Stimulated activated CD4-positive, alpha-beta T cell treated with anti-CD3 and anti-CD28 coated beads, Interleukin-12 subunit alpha, Interleukin-12 subunit beta, amount 100 ng/mL, for 24 hours (primary cell): Measurements from ENCODE around the gene MINAR2.

Source experiments
- DNase-seq, 2 experiments: peaks; one replicate each; pipeline ENCODE4 v3.0.0-alpha.2; 2020; ENCODE audit warnings: low read depth in 2 of 2

The MINAR2 gene, protein sequence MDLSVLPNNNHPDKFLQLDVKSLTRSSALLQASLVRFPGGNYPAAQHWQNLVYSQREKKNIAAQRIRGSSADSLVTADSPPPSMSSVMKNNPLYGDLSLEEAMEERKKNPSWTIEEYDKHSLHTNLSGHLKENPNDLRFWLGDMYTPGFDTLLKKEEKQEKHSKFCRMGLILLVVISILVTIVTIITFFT

DNA sequence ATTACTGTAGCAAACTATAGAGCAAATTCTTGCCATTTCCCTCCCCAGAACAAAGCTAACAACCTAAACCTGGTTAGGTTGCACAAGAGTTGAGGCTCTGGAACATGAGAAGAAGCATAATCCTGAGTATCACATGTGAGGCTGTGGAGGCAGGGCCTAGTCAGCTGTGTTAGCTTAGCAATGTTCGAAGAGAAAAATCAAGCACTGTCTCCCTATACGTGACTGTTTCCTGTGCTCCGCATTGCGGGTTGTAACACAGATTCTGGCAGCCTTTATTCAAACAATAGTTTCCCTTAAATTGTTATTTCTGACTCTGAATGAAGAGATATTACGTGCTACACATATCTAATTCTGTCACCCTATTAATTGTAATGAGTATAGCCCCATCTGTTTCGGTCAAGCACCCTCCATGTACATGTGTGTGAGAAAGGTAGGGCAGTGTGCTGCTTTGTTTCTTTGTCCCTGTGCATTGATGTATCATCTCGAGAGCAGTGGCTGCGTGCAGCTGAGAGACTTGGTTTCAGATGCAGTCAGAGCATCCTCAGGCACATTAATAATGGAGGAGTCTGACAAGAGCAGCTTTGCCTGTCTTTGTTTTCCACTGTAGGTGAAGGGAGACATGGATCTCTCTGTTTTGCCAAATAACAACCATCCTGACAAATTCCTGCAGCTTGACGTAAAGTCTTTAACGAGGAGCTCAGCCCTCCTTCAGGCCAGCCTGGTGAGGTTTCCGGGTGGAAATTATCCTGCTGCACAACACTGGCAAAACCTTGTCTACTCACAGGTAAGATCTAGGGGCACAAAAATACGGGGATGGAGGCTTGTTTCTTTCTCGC is at the start of gene MINAR2:
Gene MINAR2 (plus strand): TSS at position 523 of the 836 bp plus-strand sequence. CDS start 97 bp downstream, at position 620.
- DNase-seq: no peak

DNA sequence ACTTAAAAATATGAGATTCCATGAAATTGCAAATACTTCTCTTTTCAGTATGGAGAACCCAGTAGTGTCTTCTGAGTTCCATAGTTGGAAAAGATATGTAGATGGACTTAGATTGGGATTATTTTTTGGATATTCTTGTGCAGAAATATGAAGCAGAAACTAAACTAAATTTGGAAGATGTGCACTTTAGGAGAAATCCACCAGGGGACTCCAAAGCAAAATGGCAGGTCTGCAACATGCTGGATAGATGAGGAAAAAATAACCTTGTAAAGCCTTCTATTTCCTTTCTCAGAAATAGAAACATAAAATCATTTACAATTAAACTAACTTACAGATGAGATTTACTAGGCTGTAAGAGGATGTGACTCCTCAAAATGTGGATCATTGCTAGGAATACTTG is 49.2 kb upstream of the MINAR2 start:
- DNase-seq: no peak

DNA sequence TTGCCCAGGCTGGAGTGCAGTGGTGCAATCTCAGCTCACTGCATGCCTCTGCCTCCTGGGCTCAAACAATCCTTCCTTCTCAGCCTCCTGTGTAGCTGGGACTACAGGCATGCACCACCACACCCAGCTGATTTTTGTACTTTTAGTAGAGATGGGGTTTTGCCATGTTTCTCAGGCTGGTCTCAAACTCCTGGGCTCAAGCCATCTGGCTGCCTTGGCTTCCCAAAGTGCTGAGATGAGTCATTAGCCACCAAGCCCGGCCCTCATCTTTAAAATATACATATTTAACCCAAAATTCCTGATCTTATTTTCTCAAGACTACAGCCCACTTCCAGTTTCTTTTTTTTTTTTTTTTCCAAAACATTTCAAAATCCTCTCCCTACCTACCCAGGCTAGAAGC is 31.7 kb upstream of the MINAR2 start:
- no peak for DNase-seq

DNA sequence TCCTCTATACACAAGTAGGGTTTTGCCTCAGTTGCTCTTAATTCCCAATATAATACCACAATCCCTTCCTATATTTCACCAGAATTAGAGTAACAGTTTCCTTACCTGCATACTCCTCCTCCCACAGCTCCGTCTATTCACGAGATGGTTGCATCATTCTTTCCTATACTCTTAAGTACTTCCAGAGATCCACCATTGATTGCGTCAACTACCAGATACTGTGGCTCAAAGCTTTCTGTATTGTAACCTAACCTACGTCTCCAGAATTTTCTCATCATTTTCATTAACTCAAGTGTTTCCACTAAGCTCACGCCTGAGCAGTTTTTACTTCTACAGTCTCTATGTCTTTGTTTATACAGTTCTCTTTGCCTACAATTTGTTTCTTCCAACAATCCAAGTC is 31.2 kb upstream of the MINAR2 start:
- no peak for DNase-seq

DNA sequence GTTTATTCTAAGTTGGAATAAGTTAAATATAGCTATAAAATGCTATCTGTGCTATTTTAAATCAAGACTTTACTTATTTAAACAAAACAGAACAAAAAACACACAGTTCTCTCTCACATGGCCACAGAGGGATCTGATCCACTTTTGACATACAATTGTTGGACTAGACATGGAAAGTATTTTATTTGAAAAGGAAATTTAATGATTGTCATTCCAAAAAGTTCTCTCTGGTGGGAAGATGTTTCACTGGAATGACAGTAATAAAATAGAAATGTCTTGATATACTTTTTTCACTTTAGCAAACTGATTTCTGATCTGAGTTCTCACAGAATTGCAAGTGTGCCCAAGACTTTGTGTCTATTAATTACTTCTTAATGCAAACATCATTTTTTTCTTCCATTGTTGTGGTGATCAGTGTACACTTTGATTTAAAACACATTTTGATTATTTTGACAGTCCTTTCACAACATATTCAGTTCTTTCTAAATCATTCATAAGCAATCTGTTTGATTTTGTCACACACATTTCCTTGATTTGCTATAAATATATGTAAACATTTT is 30.1 kb upstream of the MINAR2 start:
- no peak for DNase-seq

DNA sequence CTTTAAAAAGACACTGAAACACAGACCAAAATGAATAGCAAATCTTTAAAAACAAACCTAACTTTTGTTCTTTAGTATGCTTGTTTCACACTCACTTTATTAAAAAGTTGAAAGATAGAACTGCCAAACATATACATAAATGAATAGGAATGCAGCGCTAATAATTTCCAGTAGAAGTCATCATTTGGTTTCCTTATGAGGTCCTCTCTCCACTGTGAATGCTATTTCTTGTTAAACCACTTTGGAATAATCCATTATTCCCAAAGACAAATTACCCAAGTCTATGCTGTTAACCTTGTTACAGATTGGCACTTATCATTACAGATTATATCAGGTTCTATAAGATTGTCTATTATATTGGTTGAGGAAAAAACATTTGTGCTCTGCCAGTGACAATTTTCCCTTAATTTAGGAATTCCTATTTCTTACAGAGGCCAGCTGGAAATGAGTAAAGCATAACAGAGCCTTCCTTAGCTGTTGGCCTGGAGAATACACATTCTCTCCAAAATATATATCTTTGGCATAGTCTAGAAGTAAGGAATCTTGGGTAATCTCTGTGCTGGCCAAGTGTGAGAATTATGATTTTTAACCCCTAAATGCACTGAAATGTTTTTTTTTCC is 29.3 kb upstream of the MINAR2 start:
- DNase-seq: no peak

DNA sequence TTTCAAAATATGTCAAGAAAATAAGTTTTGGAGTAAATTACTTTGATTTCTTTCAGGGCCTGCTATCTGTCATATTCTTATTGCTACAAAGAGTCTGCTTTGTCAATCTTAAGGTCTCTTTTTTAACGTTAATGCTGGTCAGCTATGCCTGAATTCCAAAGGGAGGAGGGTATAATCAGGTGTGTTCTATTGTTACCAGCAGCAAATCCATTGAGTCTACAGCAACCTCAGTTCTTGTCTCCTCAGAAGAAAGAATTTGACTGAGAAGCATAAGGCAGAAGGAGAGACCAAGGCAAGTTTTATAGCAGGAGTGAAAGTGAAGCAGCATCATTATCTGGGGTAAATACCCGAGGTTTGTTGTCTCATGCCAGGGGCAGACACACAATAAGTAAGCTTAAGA is 23.7 kb upstream of the MINAR2 start:
- no peak for DNase-seq

DNA sequence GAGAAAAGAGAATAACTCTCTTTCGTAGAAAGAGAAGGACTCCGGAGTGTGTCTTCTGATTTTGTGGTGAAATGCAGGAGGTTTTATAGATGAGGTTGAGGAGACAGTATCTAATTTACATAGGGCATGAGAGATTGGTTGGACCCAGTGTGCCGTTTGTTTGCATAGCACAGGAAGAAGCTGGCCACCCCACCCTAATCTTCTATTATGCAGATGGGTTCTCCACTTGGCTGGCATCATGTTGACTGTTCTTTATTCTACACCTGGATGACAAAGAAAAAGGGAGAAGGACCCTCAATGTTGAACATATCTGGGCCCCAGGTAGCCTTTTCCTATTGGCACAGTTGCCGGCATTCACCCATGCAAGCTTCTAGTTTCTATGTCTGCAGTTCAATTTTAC is 23.2 kb upstream of the MINAR2 start:
- no peak for DNase-seq

DNA sequence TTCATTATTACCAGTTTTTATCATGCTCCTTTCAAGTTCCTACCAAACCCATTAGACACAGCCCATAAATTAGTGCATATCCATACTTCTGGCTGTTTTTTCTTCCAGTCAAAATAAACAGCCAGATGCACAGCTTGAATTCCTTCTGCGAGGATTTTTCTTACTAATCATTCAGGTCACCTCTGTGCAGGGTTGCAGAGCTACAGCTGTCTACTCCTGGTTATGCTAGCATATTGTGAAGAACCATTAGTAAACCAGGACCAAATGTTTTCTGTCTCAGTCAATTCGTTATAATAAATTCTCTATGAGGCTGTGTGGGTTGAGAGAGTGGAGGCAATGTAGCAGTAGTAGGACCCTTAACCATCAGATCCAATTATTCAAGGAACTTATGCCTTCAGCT is 8.1 kb upstream of the MINAR2 start:
- no peak for DNase-seq

DNA sequence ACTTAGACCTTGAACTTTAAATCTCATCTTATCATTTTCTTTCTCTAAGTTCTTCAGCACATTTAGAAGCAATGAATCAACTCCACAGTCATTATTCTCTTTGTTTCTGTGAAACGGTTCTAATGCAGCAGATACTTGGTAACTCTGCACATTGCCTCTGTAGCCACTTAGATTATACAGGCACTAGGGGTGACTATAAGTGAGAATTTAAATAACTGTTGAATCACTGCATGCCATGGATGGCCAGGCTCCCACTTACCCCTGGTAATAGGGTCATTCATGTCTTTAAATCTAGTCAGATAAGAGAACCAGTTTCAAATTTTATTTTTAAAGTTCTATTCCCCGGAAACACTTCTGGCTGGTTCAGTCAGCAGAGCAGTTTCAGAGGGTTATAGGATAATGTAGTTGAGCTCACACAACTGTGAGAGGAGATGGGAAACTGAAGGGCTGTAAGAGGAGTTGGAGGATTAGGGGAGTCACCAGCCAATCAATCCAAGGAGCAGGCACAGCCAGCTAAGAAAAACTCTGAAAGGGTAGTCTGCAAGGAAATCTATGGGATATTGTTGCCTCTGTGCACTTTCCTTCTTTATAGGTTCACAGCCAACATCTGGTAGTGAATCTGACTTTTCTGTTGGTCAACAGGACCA is 4.2 kb upstream of the MINAR2 start:
- DNase-seq: no peak

DNA sequence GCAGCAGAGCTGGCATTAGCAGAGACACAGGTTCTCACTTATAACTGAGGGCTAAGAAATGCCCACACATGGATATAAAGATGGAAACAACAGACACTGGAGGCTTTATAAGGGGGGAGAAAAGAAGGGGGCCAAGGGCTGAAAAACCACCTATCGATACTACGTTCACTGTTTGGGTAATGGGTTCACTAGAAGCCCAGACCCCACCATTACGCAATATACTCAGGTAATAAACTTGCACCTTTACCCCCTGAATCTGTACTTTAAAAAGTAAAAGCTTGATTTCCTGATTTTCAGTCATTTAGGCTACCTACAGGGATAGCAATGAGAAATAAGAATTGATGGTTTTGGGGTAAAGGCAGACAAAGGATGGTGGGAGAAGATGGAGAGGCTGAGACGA is 1.9 kb upstream of the MINAR2 start:
- DNase-seq: no peak

DNA sequence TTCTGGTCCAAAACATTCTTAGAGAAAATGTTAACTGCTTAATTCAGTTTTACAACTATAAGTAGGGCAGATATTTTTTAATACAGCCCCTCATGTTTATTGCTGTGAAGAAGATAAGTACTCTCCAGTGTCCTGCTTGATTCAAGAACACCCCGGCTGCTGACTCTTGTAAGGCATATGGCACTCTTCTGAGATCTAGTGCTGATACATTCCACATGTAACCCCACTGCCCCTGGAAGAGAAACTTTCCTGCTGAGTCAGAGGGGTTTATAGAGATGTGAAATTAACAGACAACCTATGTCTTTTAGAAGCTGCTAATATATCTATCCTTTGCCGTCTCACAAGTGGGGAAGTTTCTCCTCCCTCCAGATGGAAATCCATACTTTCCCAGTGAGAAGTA is 1.0 kb upstream of the MINAR2 start:
- DNase-seq: no peak

DNA sequence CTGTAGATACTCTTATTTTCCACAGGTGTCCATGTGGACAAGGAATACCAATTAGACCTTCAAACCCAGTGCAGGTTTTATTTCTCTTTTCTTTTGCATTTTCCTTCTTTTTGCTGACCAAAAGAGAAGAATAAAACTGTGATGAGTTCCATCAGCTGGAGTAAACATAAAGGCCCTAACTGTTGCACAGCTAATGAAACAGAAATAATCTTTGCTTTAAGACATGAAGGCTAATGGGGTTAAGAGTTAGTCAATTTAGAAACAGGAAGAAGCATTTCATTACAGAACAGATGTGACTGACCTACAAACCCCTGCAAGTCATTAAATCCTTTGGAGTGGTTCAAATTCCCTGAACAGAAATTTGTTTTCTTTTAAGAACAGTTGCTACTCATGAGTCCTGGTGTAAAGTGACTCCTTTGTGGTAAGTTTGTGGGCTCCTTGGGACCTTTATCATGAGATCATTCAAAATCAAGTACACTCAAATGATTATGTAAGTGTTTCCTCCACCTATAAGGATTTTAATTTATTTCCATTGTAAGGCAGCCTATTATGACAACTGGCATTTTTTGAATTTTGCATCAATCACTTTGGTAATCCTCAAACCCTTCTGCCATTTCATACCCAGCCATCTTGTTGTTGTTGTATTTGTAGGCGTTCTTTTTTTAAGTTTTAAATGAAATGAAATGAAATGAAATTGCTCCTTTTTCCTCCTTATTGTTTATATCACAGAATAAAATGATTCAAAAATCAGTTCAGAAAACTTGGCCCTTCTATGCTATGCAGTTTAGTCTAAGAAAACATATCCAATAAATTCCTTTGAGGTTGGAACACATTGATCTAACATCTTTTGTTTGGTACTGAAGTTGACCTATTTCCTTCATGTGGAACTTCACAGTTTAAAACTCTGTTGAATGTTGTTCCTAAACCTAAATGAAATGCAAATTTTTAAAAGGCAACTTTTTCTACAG is 1.3 kb downstream of the MINAR2 start:
- DNase-seq: no peak

DNA sequence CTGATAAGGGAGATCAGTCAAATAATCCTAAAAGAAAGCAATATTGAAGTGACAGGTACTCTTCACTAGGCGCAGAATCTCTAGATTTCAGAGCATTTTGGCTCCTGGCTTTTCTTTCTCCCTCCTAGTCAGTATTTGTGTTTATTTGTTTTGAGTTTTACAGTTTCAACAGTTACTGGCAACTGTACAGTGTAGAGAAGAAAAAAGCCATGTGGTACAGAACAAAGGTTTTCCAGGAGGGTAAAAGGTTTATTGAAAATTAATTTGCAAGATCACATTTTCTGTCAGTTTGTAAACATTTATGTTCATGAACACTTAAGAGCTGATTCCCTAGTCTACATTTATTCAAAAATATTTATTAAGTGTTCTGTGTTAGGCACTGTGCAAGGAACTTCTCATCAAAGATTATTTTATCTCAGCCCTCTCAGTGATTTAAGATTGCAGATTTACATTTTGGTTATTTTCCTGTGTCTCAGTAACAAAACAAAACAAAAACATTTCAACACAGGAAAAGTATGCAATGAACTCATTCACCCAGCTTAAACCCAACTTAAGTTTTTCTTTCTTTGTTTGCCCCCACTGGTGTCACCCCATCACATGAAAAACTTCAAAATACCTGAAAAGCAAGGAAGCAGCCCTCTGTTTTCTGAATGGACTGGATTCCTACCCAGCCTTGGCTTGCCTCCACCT is 12.9 kb downstream of the MINAR2 start:
- DNase-seq: no peak

DNA sequence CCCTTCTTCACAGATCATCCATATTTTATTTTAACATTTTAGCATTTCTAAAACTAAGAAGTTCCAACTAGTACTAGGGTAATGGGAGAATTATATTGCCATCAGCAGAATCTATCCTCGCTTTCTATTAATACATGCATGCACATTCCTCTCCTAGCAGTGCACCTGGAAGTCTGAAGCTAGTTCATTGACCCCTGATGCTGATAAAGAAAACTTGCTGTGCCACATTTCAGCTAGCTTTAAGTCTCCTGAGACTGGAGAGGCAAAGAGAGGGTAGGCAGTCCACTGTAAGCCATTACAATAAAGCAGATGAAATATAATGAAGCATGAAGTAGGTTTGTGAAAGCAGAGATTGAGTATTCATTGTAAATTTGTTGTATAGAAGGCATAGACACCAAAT is 15.8 kb downstream of the MINAR2 start:
- DNase-seq: no peak

DNA sequence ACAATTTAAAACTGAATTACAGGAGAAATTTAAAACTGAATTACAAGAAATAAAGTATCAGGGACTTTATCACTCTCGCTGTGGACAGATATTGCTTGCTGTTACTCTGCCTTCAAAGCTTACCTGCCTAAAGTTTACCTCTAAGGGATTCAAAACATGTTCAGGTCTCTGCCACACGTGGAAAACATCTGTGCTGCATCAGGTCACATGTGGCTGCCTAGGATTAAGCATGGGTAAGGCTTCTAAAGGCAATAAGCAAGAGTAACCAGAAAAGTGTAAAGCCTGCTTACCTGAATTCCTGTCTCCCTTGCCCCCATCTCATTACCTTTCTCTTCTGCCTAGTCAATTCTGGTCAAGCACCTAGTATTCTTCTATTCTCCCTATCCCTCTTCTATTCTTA is 18.9 kb downstream of the MINAR2 start:
- DNase-seq: no peak

DNA sequence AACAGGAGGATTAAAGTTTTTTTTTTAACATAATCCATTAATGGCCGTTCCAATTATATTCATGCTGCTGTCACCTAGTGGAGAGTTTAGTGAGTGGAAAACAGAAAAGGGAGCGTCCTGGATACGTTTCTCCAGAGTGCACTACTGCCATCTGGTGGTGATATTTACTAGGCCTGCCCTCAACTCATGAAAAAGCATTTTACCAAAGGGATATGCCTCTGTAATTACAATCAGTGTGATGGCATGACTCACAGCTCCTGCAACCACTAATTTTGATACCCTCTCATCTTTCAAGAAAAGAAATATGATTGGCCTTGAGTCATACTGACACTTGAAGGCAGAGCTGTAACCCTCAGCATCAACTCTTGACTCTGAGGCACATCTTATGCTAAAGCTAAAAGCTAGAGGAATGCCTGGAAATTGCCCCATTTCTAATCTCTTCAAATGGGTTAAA is 20.1 kb downstream of the MINAR2 start:
- peak; percentile 19 to 55 for DNase-seq

DNA sequence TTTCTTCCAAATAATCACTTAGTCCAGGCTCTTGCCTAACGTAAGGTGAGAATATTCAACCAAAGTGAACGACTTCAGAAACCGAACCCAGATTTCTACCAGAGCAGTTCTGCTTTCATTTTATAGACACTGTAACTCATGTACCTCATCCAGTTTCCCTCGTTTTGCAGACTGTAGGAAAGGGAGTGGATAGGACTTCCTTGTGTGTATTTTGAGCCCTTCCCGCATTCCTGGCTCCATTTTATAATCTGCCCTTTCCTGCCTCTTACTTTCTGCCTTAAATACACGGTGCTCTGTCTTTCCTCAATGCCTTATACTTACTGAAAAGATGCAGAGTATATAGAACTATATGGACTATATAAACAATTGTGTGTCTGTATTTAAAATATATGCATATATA is 20.8 kb downstream of the MINAR2 start:
- no peak for DNase-seq

DNA sequence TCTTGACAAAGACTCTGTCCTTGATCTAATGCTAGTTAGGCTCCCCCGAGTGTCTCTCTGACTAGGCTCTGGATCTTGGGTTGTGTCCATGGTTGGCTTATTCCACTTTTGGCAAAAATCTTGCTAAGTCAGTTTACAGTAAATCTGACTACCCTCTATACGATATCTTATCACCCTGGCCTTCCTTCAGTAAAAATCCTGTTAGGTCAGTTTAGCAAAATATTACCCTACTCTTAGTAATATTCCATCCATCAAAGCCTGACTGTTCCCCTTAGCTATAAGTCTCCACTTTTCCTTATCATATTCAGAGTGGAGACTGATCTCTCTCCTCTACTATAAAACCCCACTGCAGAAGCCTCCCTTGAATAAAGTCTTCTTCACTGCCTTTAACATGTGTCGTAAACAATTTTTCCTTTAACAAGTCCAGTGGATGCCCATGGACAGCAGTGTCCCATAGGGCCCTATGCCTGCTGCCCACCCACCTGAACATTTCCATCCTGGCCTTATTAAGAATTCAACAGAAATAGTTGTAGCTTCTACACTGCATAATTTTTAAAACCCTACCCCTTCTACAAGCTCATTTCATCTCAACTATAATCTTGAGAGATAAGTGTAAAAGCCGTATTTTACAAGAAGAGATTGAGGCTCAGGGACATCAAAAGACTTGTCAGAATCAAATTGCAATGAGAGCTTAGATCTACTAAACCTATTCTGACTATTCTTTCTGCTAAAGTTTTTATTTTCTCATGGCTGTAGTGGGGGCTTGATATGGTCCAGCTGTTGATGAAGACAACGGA is 22.3 kb downstream of the MINAR2 start:
- DNase-seq: no peak
